ENCODE data around the gene OTULIN.

- no peak for TF ChIP-seq CTCF (IDR thresholded peaks at IDR 0.05; ENCODE audit: low read depth, low read length, poor library complexity, severe bottlenecking)
- TF ChIP-seq EZH2phosphoT487 (IDR thresholded peaks at IDR 0.05; ENCODE audit: borderline replicate concordance, low read length) = no peak
Observed at GRCh38 chr5:14708551-14708950, 44.0 kb downstream of the OTULIN start.

Measured in DOHH2 (cell line).